ENCODE results near the gene FAM174B.

The FAM174B gene

GRCh38 chr15:92582206-92582605 lies 73.4 kb downstream of the FAM174B start:
- WGBS (ENCODE audit: extremely low coverage, insufficient coverage, low lambda C conversion rate), result no CpG with 5 or more reads among the region's 6 CpGs
- Histone ChIP-seq H3K27ac (ENCODE audit: low read depth, low read length) (no peak overlapping the region), H3K36me3 (ENCODE audit: control insufficient read depth, insufficient read depth, low read length) (no peaks in the 10 kb centered on the region)

GRCh38 chr15:92580933-92581445 lies 74.6 kb downstream of the FAM174B start:
- no peak overlapping the region for H3K23ac ChIP-seq (ENCODE audit: low read length)
- H4K5ac ChIP-seq (ENCODE audit: low read length), result no peak overlapping the region
- H3K27me3 ChIP-seq (ENCODE audit: insufficient read depth, low read length, poor library complexity), result no peaks in the 10 kb centered on the region
- H3K79me1 ChIP-seq (ENCODE audit: low read length), result no peaks in the 10 kb centered on the region
- H2BK15ac ChIP-seq (replicated peaks; ENCODE audit: low read depth), result no peak overlapping the region
- H3K4me2 ChIP-seq (ENCODE audit: low read length), result no peak overlapping the region
- H3K4me1 ChIP-seq (ENCODE audit: control insufficient read depth, low read depth, low read length), result no peaks in the 10 kb centered on the region
- no peak overlapping the region for H3K9ac ChIP-seq (ENCODE audit: low read length)
- no peak overlapping the region for H4K8ac ChIP-seq (ENCODE audit: low read depth, low read length)
- no peak overlapping the region for H3K18ac ChIP-seq (ENCODE audit: low read length)
- H3K4me3 ChIP-seq (ENCODE audit: low read length), result no peak overlapping the region
- no peak for DNase-seq
- H3K4ac ChIP-seq (ENCODE audit: low read depth, low read length), result no peak overlapping the region
- no peak overlapping the region for H2AK5ac ChIP-seq (ENCODE audit: low read length)
- no peaks in the 10 kb centered on the region for H3K36me3 ChIP-seq (ENCODE audit: control insufficient read depth, insufficient read depth, low read length)
- H2BK5ac ChIP-seq (ENCODE audit: low read length), result no peak overlapping the region
- no peak overlapping the region for H2BK120ac ChIP-seq (ENCODE audit: low read depth, low read length)
- WGBS (ENCODE audit: extremely low coverage, insufficient coverage, low lambda C conversion rate), result no CpG with 5 or more reads among the region's 7 CpGs
- H3K27ac ChIP-seq (ENCODE audit: low read depth, low read length), result no peak overlapping the region
- no peak overlapping the region for H3K56ac ChIP-seq (ENCODE audit: low read length)
- no peaks in the 10 kb centered on the region for H3K79me2 ChIP-seq (ENCODE audit: control insufficient read depth, insufficient read depth, low read length)

More at GRCh38 chr15:92582206-92582605, 73.4 kb downstream of the FAM174B start:
- no peak for DNase-seq
- Histone ChIP-seq H4K5ac (ENCODE audit: low read length) (no peak overlapping the region), H3K4me1 (ENCODE audit: control insufficient read depth, low read depth, low read length) (no peaks in the 10 kb centered on the region), H2BK5ac (ENCODE audit: low read length) (no peak overlapping the region), H3K79me1 (ENCODE audit: low read length) (no peaks in the 10 kb centered on the region), H3K56ac (ENCODE audit: low read length) (no peak overlapping the region), H3K27me3 (ENCODE audit: insufficient read depth, low read length, poor library complexity) (no peaks in the 10 kb centered on the region), H3K23ac (ENCODE audit: low read length) (no peak overlapping the region), H2BK120ac (ENCODE audit: low read depth, low read length) (no peak overlapping the region), H3K4me3 (ENCODE audit: low read length) (no peak overlapping the region), H3K4ac (ENCODE audit: low read depth, low read length) (no peak overlapping the region), H3K18ac (ENCODE audit: low read length) (no peak overlapping the region), H2BK15ac (replicated peaks; ENCODE audit: low read depth) (no peak overlapping the region), H3K4me2 (ENCODE audit: low read length) (no peak overlapping the region), H3K9ac (ENCODE audit: low read length) (no peak overlapping the region), H4K8ac (ENCODE audit: low read depth, low read length) (no peak overlapping the region), H2AK5ac (ENCODE audit: low read length) (no peak overlapping the region), H3K79me2 (ENCODE audit: control insufficient read depth, insufficient read depth, low read length) (no peaks in the 10 kb centered on the region)

- Histone ChIP-seq H3K18ac (ENCODE audit: low read length) (no peak overlapping the region), H4K8ac (ENCODE audit: low read depth, low read length) (no peak overlapping the region), H3K4me3 (ENCODE audit: low read length) (no peak overlapping the region), H3K27me3 (ENCODE audit: insufficient read depth, low read length, poor library complexity) (no peaks in the 10 kb centered on the region), H3K27ac (ENCODE audit: low read depth, low read length) (no peak overlapping the region), H4K5ac (ENCODE audit: low read length) (no peak overlapping the region), H2AK5ac (ENCODE audit: low read length) (no peak overlapping the region), H3K4ac (ENCODE audit: low read depth, low read length) (no peak overlapping the region), H2BK15ac (replicated peaks; ENCODE audit: low read depth) (no peak overlapping the region), H3K4me2 (ENCODE audit: low read length) (no peak overlapping the region), H3K56ac (ENCODE audit: low read length) (no peak overlapping the region), H3K23ac (ENCODE audit: low read length) (no peak overlapping the region), H2BK5ac (ENCODE audit: low read length) (no peak overlapping the region), H3K79me2 (ENCODE audit: control insufficient read depth, insufficient read depth, low read length) (no peaks in the 10 kb centered on the region), H3K9ac (ENCODE audit: low read length) (no peak overlapping the region), H2BK120ac (ENCODE audit: low read depth, low read length) (no peak overlapping the region), H3K4me1 (ENCODE audit: control insufficient read depth, low read depth, low read length) (no peaks in the 10 kb centered on the region), H3K79me1 (ENCODE audit: low read length) (no peaks in the 10 kb centered on the region), H3K36me3 (ENCODE audit: control insufficient read depth, insufficient read depth, low read length) (no peaks in the 10 kb centered on the region)
- no peak for DNase-seq
- no CpG with 5 or more reads among the region's 12 CpGs for WGBS (ENCODE audit: extremely low coverage, insufficient coverage, low lambda C conversion rate)
Observed at GRCh38 chr15:92580521-92580920, 75.1 kb downstream of the FAM174B start.

GRCh38 chr15:92579931-92580470 lies 75.6 kb downstream of the FAM174B start:
- Histone ChIP-seq H3K27ac (ENCODE audit: low read depth, low read length) (no peak overlapping the region), H4K8ac (ENCODE audit: low read depth, low read length) (no peak overlapping the region), H3K36me3 (ENCODE audit: control insufficient read depth, insufficient read depth, low read length) (no peaks in the 10 kb centered on the region), H3K79me2 (ENCODE audit: control insufficient read depth, insufficient read depth, low read length) (no peaks in the 10 kb centered on the region), H3K56ac (ENCODE audit: low read length) (no peak overlapping the region), H3K4ac (ENCODE audit: low read depth, low read length) (no peak overlapping the region), H3K4me3 (ENCODE audit: low read length) (no peak overlapping the region), H2BK120ac (ENCODE audit: low read depth, low read length) (no peak overlapping the region), H3K4me2 (ENCODE audit: low read length) (no peak overlapping the region), H3K79me1 (ENCODE audit: low read length) (no peaks in the 10 kb centered on the region), H3K4me1 (ENCODE audit: control insufficient read depth, low read depth, low read length) (no peaks in the 10 kb centered on the region), H3K27me3 (ENCODE audit: insufficient read depth, low read length, poor library complexity) (no peaks in the 10 kb centered on the region), H4K5ac (ENCODE audit: low read length) (no peak overlapping the region), H2BK15ac (replicated peaks; ENCODE audit: low read depth) (no peak overlapping the region), H3K23ac (ENCODE audit: low read length) (no peak overlapping the region), H3K9ac (ENCODE audit: low read length) (no peak overlapping the region), H3K18ac (ENCODE audit: low read length) (no peak overlapping the region), H2BK5ac (ENCODE audit: low read length) (no peak overlapping the region), H2AK5ac (ENCODE audit: low read length) (no peak overlapping the region)
- WGBS (ENCODE audit: extremely low coverage, insufficient coverage, low lambda C conversion rate), result no CpG with 5 or more reads among the region's 15 CpGs
- no peak for DNase-seq

GRCh38 chr15:92579486-92579885 lies 76.1 kb downstream of the FAM174B start:
- no peak overlapping the region for H2BK15ac ChIP-seq (replicated peaks; ENCODE audit: low read depth)
- no peaks in the 10 kb centered on the region for H3K4me1 ChIP-seq (ENCODE audit: control insufficient read depth, low read depth, low read length)
- H2BK5ac ChIP-seq (ENCODE audit: low read length), result no peak overlapping the region
- H3K4ac ChIP-seq (ENCODE audit: low read depth, low read length), result no peak overlapping the region
- H2BK120ac ChIP-seq (ENCODE audit: low read depth, low read length), result no peak overlapping the region
- H3K27me3 ChIP-seq (ENCODE audit: insufficient read depth, low read length, poor library complexity), result no peaks in the 10 kb centered on the region
- no peaks in the 10 kb centered on the region for H3K79me2 ChIP-seq (ENCODE audit: control insufficient read depth, insufficient read depth, low read length)
- H4K5ac ChIP-seq (ENCODE audit: low read length), result no peak overlapping the region
- H3K23ac ChIP-seq (ENCODE audit: low read length), result no peak overlapping the region
- no peak overlapping the region for H3K4me3 ChIP-seq (ENCODE audit: low read length)
- no CpG with 5 or more reads among the region's 9 CpGs for WGBS (ENCODE audit: extremely low coverage, insufficient coverage, low lambda C conversion rate)
- no peak overlapping the region for H2AK5ac ChIP-seq (ENCODE audit: low read length)
- DNase-seq, result no peak
- no peak overlapping the region for H3K18ac ChIP-seq (ENCODE audit: low read length)
- no peaks in the 10 kb centered on the region for H3K79me1 ChIP-seq (ENCODE audit: low read length)
- H3K4me2 ChIP-seq (ENCODE audit: low read length), result no peak overlapping the region
- no peak overlapping the region for H3K9ac ChIP-seq (ENCODE audit: low read length)
- no peaks in the 10 kb centered on the region for H3K36me3 ChIP-seq (ENCODE audit: control insufficient read depth, insufficient read depth, low read length)
- H3K27ac ChIP-seq (ENCODE audit: low read depth, low read length), result no peak overlapping the region
- no peak overlapping the region for H3K56ac ChIP-seq (ENCODE audit: low read length)
- no peak overlapping the region for H4K8ac ChIP-seq (ENCODE audit: low read depth, low read length)

Measured in mesendoderm (in vitro differentiated cells).